ENCODE results near the gene MAFB. TPM values are rescaled to one million over a fixed set of nuclear protein-coding genes. Genes with fewer than 3 reads are reported as not detected.

Gene MAFB
- total RNA-seq, 4 donors from 2014 or later = 4.6 to 21.5 (median 16.9) TPM

DNA sequence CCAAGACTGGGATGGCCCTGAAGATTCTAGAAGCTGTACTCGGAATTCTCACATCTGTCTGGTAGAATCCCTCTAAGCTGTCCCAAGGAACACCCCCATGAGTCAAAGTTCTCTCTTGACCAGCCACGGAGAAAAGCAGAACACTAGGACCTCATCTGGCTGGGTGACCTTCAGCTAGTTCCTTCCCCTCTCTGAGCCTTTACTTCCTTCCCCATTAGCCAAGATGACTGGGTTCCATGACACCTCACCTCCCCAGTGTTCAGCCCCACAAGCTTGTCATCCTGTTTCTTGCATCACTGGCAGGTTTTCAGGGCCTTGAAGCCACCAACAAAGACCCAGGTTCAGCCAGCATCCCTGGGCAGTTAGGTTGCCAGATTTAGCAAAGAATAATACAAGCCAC, 47.8 kb downstream of the MAFB start:
- Histone ChIP-seq H3K9me3 (no peaks in the 10 kb centered on the region), H3K4me1 (no peaks in the 10 kb centered on the region), H3K27ac (no peak overlapping the region), H3K36me3 (no peaks in the 10 kb centered on the region), H3K27me3 (no peaks in the 10 kb centered on the region), H3K4me3 (no peak overlapping the region)
- DNase-seq = peak in 1 of 3 donors; percentile 11
- TF ChIP-seq, protein P1, sequence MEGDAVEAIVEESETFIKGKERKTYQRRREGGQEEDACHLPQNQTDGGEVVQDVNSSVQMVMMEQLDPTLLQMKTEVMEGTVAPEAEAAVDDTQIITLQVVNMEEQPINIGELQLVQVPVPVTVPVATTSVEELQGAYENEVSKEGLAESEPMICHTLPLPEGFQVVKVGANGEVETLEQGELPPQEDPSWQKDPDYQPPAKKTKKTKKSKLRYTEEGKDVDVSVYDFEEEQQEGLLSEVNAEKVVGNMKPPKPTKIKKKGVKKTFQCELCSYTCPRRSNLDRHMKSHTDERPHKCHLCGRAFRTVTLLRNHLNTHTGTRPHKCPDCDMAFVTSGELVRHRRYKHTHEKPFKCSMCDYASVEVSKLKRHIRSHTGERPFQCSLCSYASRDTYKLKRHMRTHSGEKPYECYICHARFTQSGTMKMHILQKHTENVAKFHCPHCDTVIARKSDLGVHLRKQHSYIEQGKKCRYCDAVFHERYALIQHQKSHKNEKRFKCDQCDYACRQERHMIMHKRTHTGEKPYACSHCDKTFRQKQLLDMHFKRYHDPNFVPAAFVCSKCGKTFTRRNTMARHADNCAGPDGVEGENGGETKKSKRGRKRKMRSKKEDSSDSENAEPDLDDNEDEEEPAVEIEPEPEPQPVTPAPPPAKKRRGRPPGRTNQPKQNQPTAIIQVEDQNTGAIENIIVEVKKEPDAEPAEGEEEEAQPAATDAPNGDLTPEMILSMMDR (IDR thresholded peaks at IDR 0.05) = no peak
- TF ChIP-seq POLR2A (IDR thresholded peaks at IDR 0.05) = no peak

DNA sequence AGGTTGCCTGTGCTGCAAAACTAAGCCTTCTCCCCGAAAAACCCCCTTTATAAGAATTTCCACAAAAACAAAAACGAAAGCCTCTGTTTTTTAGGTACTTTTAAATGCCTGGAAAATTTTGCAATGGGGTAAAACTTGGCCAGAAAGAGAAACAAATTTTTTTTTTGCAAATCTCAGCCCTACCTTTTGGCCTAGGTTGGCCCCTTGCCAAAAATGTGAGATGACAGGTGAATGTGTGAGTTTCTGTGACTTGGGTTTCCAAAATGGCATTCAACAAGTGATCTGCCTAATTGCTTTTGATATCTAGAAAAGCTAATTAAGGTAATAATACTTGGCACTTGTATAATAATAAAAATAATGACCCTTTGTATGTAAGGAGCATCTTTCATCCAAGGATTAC, 48.4 kb downstream of the MAFB start:
- Histone ChIP-seq H3K27ac (no peak overlapping the region), H3K9me3 (no peaks in the 10 kb centered on the region), H3K36me3 (no peaks in the 10 kb centered on the region), H3K27me3 (no peaks in the 10 kb centered on the region), H3K4me3 (no peak overlapping the region), H3K4me1 (no peaks in the 10 kb centered on the region)
- peak in 1 of 3 donors; percentile 10 for DNase-seq
- TF ChIP-seq, protein P1 (IDR thresholded peaks at IDR 0.05) = no peak
- TF ChIP-seq POLR2A (IDR thresholded peaks at IDR 0.05) = no peak

DNA sequence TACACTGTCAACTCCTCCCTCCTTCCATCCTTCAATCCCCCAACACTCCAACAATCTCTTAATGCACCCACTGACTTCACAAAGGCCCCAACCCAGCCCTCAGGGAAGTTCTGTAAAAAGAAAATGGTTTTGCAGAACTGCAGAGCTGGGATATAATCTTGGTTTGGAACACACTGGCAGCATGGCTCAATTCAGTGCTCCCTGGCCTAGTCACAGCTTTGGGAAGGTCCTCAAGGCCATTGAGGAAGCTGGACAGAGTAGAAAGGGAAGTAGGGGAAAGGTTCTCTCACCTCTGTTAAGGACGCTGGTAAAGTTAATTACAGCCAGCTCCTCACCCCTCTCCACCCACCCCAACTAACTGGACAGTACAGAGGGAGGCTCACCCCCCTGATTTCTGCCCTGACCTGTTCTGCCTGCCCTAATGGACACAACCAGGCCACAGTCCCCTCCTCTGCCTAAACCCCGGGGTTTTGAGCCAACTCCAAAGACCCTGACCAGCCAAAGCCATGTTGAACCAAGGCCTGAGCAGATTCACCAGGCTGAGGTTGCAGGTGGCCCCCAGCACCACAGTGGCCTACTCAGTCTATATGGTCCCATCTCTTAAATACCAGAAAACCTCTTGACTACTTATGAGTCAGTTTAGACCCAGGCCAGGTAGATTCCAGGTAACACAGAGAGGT, 49.2 kb downstream of the MAFB start:
- Histone ChIP-seq H3K27me3 (no peaks in the 10 kb centered on the region), H3K36me3 (no peaks in the 10 kb centered on the region), H3K27ac (no peak overlapping the region), H3K4me1 (no peaks in the 10 kb centered on the region), H3K4me3 (no peak overlapping the region), H3K9me3 (no peaks in the 10 kb centered on the region)
- no peak for DNase-seq
- no peak for TF ChIP-seq POLR2A (IDR thresholded peaks at IDR 0.05)
- TF ChIP-seq, protein P1 (IDR thresholded peaks at IDR 0.05) = no peak

DNA sequence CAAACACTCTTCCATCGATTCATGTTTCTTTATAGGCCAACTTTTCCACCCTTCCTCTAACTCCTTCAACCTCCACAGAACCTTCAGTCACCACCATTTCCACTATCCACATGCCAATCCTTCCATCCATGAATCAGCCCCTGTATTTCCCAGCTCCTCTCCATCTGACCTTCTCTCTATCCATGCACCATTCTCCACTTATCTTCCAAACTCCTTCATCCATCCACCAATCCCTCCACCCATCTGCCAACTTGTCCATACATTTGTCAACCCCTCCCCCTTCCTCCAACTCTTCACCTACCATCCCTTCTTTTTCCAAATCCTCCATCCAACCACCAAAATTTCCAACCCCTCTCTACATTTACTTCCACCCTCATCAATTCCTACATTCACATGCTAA, 49.9 kb downstream of the MAFB start:
- no peaks in the 10 kb centered on the region for H3K36me3 ChIP-seq
- no peak overlapping the region for H3K4me3 ChIP-seq
- no peak for DNase-seq
- TF ChIP-seq, protein P1 (IDR thresholded peaks at IDR 0.05) = no peak
- TF ChIP-seq POLR2A (IDR thresholded peaks at IDR 0.05) = no peak
- H3K27ac ChIP-seq = no peak overlapping the region
- no peaks in the 10 kb centered on the region for H3K4me1 ChIP-seq
- H3K27me3 ChIP-seq = no peaks in the 10 kb centered on the region
- no peaks in the 10 kb centered on the region for H3K9me3 ChIP-seq

DNA sequence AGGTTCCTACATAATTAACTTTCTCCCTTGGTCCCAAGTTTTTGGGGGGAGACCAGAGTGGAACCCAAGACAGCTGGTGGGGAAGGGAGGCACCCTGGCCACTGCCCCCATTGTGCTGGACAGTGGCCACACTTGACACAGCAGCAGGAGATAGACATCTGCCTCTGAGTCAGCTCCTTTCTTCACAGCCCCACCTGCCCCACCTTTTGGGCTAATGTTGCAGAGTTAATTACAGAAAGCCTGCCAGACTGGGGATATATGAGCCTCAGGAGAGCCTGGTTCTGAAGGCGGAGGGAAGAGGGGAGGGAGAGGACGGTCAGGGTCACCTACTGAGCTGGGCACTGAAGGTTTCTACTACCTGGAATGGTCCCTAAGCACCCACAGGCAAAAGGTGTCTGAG, 50.6 kb downstream of the MAFB start:
- DNase-seq = no peak

More for the DNA sequence above, 50.6 kb downstream of the MAFB start:
- H3K27ac ChIP-seq = no peak overlapping the region
- no peaks in the 10 kb centered on the region for H3K4me1 ChIP-seq
- no peaks in the 10 kb centered on the region for H3K36me3 ChIP-seq
- H3K4me3 ChIP-seq = no peak overlapping the region
- TF ChIP-seq POLR2A (IDR thresholded peaks at IDR 0.05) = no peak
- TF ChIP-seq, protein P1 (IDR thresholded peaks at IDR 0.05) = no peak
- H3K27me3 ChIP-seq = no peaks in the 10 kb centered on the region
- H3K9me3 ChIP-seq = no peaks in the 10 kb centered on the region

All from Peyer's patch (tissue), 4 donors.